Measurements from ENCODE around the gene TMEM182. TPM values are rescaled to one million over a fixed set of nuclear protein-coding genes. Genes with fewer than 3 reads are reported as not detected.
A peak's percentile ranks its signal among the peaks of the same experiment; 100 is the strongest.

TMEM182 gene
- total RNA-seq, 4 donors from 2014 or later = 0.17 to 2.8 (median 0.72) TPM

GRCh38 chr2:102724553-102724952 lies 37.3 kb upstream of the TMEM182 start:
- H3K27me3 ChIP-seq = no peaks in the 10 kb centered on the region
- H3K9me3 ChIP-seq = no peaks in the 10 kb centered on the region
- 94% methylated on average over 10 of the region's 10 CpGs for WGBS
- no peaks in the 10 kb centered on the region for H3K4me1 ChIP-seq
- H3K27ac ChIP-seq (replicated peaks in 1 of 4) = no peak overlapping the region
- DNase-seq (ENCODE audit: extremely low spot score) = no peak
- intact Hi-C loops (cut with DNase I) = no loop called here
- no peak overlapping the region for H3K4me3 ChIP-seq
- TF ChIP-seq CTCF (IDR thresholded peaks at IDR 0.05) = no peak
- TF ChIP-seq POLR2A (IDR thresholded peaks at IDR 0.05; ENCODE audit: low read depth) = no peak
- no peak for TF ChIP-seq POLR2AphosphoS5 (IDR thresholded peaks at IDR 0.05)
- TF ChIP-seq EP300 (IDR thresholded peaks at IDR 0.05) = no peak
- H3K36me3 ChIP-seq = peaks cover 6 to 81% (median 53%) of the 10 kb centered on the region in 4 donors

GRCh38 chr2:102726128-102727087 lies 35.4 kb upstream of the TMEM182 start:
- DNase-seq (ENCODE audit: extremely low spot score) = no peak
- H3K4me3 ChIP-seq = no peak overlapping the region
- H3K27me3 ChIP-seq = no peaks in the 10 kb centered on the region
- H3K27ac ChIP-seq (replicated peaks in 1 of 4) = no peak overlapping the region
- intact Hi-C loops (cut with DNase I) = no loop called here
- no peaks in the 10 kb centered on the region for H3K9me3 ChIP-seq
- WGBS = 80% methylated on average over 15 of the region's 15 CpGs
- H3K36me3 ChIP-seq = peaks cover 3 to 83% (median 58%) of the 10 kb centered on the region in 4 donors
- TF ChIP-seq POLR2A (IDR thresholded peaks at IDR 0.05; ENCODE audit: low read depth) = no peak
- TF ChIP-seq EP300 (IDR thresholded peaks at IDR 0.05) = no peak
- TF ChIP-seq CTCF (IDR thresholded peaks at IDR 0.05) = no peak
- TF ChIP-seq POLR2AphosphoS5 (IDR thresholded peaks at IDR 0.05) = no peak
- H3K4me1 ChIP-seq = no peaks in the 10 kb centered on the region

GRCh38 chr2:102735416-102736109 lies 26.3 kb upstream of the TMEM182 start:
- Histone ChIP-seq H3K36me3 (peaks cover 0 to 15% (median 11%) of the 10 kb centered on the region in 4 donors), H3K27ac (replicated peaks in 1 of 4) (peak overlapping the region in 2 of 4 donors; percentile 78 to 80), H3K4me1 (peaks cover 13 to 25% (median 19%) of the 10 kb centered on the region in 4 donors), H3K27me3 (no peaks in the 10 kb centered on the region), H3K9me3 (no peaks in the 10 kb centered on the region), H3K4me3 (peak overlapping the region; percentile 85 to 95 (median 94))
- DNase-seq (ENCODE audit: extremely low spot score) = no peak
- 71% methylated on average over 15 of the region's 15 CpGs for WGBS
- intact Hi-C loops (cut with DNase I) = no loop called here
- TF ChIP-seq POLR2AphosphoS5 (IDR thresholded peaks at IDR 0.05) = no peak
- no peak for TF ChIP-seq EP300 (IDR thresholded peaks at IDR 0.05)
- no peak for TF ChIP-seq POLR2A (IDR thresholded peaks at IDR 0.05; ENCODE audit: low read depth)
- no peak for TF ChIP-seq CTCF (IDR thresholded peaks at IDR 0.05)

GRCh38 chr2:102736110-102736409 lies 25.8 kb upstream of the TMEM182 start:
- peaks cover 0 to 10% (median 7%) of the 10 kb centered on the region in 4 donors for H3K36me3 ChIP-seq
- 35% methylated on average over 6 of the region's 6 CpGs for WGBS
- no peak for TF ChIP-seq POLR2A (IDR thresholded peaks at IDR 0.05; ENCODE audit: low read depth)
- no peak for TF ChIP-seq POLR2AphosphoS5 (IDR thresholded peaks at IDR 0.05)
- no peak for TF ChIP-seq EP300 (IDR thresholded peaks at IDR 0.05)
- no peak for TF ChIP-seq CTCF (IDR thresholded peaks at IDR 0.05)
- no peaks in the 10 kb centered on the region for H3K9me3 ChIP-seq
- peaks cover 13 to 25% (median 19%) of the 10 kb centered on the region in 4 donors for H3K4me1 ChIP-seq
- H3K27me3 ChIP-seq = no peaks in the 10 kb centered on the region
- no peak for DNase-seq (ENCODE audit: extremely low spot score)
- intact Hi-C loops (cut with DNase I) = no loop called here
- peak overlapping the region; percentile 85 to 95 (median 94) for H3K4me3 ChIP-seq
- peak overlapping the region; percentile 73 to 80 (median 77) for H3K27ac ChIP-seq (replicated peaks in 1 of 4)

All from esophagus muscularis mucosa (tissue), 4 donors.